ENCODE results near the gene MBD3L4.

MBD3L4 gene

GRCh38 chr19:7004313-7004931 lies 35.6 kb downstream of the MBD3L4 start:
- 84 to 85% methylated on average over 7 to 12 of the region's 18 CpGs for whole genome bisulfite sequencing, 2 experiments (ENCODE audit: insufficient coverage in 2 of 2)
- no peak overlapping the region for H3K4me3 ChIP-seq (ENCODE audit: extremely low read depth, insufficient read depth, low read length, poor library complexity, severe bottlenecking)
- H3K36me3 ChIP-seq (ENCODE audit: control insufficient read depth, insufficient read depth, low read length), result no peaks in the 10 kb centered on the region
- no peak overlapping the region for H3K27ac ChIP-seq (ENCODE audit: low read depth, low read length, severe bottlenecking)
- no peaks in the 10 kb centered on the region for H3K4me1 ChIP-seq (ENCODE audit: control insufficient read depth, insufficient read depth, low read length, poor library complexity, severe bottlenecking)
- peaks cover 42% of the 10 kb centered on the region for H3K9me3 ChIP-seq (ENCODE audit: control insufficient read depth, low read length)

GRCh38 chr19:7000816-7001215 lies 39.2 kb downstream of the MBD3L4 start:
- H3K36me3 ChIP-seq (ENCODE audit: control insufficient read depth, insufficient read depth, low read length), result no peaks in the 10 kb centered on the region
- peaks cover 65% of the 10 kb centered on the region for H3K9me3 ChIP-seq (ENCODE audit: control insufficient read depth, low read length)
- 54 to 55% methylated on average over 1 of the region's 1 CpG for WGBS, 2 experiments (ENCODE audit: insufficient coverage in 2 of 2)
- H3K4me1 ChIP-seq (ENCODE audit: control insufficient read depth, insufficient read depth, low read length, poor library complexity, severe bottlenecking), result no peaks in the 10 kb centered on the region
- H3K4me3 ChIP-seq (ENCODE audit: extremely low read depth, insufficient read depth, low read length, poor library complexity, severe bottlenecking), result no peak overlapping the region
- H3K27ac ChIP-seq (ENCODE audit: low read depth, low read length, severe bottlenecking), result no peak overlapping the region

GRCh38 chr19:7000333-7000732 lies 39.6 kb downstream of the MBD3L4 start:
- Histone ChIP-seq H3K27ac (ENCODE audit: low read depth, low read length, severe bottlenecking) (no peak overlapping the region), H3K36me3 (ENCODE audit: control insufficient read depth, insufficient read depth, low read length) (no peaks in the 10 kb centered on the region), H3K9me3 (ENCODE audit: control insufficient read depth, low read length) (peaks cover 69% of the 10 kb centered on the region), H3K4me3 (ENCODE audit: extremely low read depth, insufficient read depth, low read length, poor library complexity, severe bottlenecking) (no peak overlapping the region), H3K4me1 (ENCODE audit: control insufficient read depth, insufficient read depth, low read length, poor library complexity, severe bottlenecking) (no peaks in the 10 kb centered on the region)
- WGBS, 2 experiments (ENCODE audit: insufficient coverage in 2 of 2), result 29 to 63% methylated on average over 1 of the region's 3 CpGs

- no peak overlapping the region for H3K27ac ChIP-seq (ENCODE audit: low read depth, low read length, severe bottlenecking)
- no peaks in the 10 kb centered on the region for H3K36me3 ChIP-seq (ENCODE audit: control insufficient read depth, insufficient read depth, low read length)
- no peak overlapping the region for H3K4me3 ChIP-seq (ENCODE audit: extremely low read depth, insufficient read depth, low read length, poor library complexity, severe bottlenecking)
- peaks cover 69% of the 10 kb centered on the region for H3K9me3 ChIP-seq (ENCODE audit: control insufficient read depth, low read length)
- WGBS, 2 experiments (ENCODE audit: insufficient coverage in 2 of 2), result 48 to 61% methylated on average over 4 to 7 of the region's 7 CpGs
- H3K4me1 ChIP-seq (ENCODE audit: control insufficient read depth, insufficient read depth, low read length, poor library complexity, severe bottlenecking), result no peaks in the 10 kb centered on the region
Observed at GRCh38 chr19:6999933-7000332, 40.0 kb downstream of the MBD3L4 start.

GRCh38 chr19:6997679-6998445 lies 42.1 kb downstream of the MBD3L4 start:
- Histone ChIP-seq H3K36me3 (ENCODE audit: control insufficient read depth, insufficient read depth, low read length) (no peaks in the 10 kb centered on the region), H3K27ac (ENCODE audit: low read depth, low read length, severe bottlenecking) (no peak overlapping the region), H3K4me1 (ENCODE audit: control insufficient read depth, insufficient read depth, low read length, poor library complexity, severe bottlenecking) (no peaks in the 10 kb centered on the region), H3K9me3 (ENCODE audit: control insufficient read depth, low read length) (peaks cover 72% of the 10 kb centered on the region), H3K4me3 (ENCODE audit: extremely low read depth, insufficient read depth, low read length, poor library complexity, severe bottlenecking) (no peak overlapping the region)
- WGBS, 2 experiments (ENCODE audit: insufficient coverage in 2 of 2), result 67 to 81% methylated on average over 5 to 12 of the region's 15 CpGs

- Histone ChIP-seq H3K27ac (ENCODE audit: low read depth, low read length, severe bottlenecking) (no peak overlapping the region), H3K9me3 (ENCODE audit: control insufficient read depth, low read length) (peaks cover 70% of the 10 kb centered on the region), H3K4me3 (ENCODE audit: extremely low read depth, insufficient read depth, low read length, poor library complexity, severe bottlenecking) (no peak overlapping the region), H3K4me1 (ENCODE audit: control insufficient read depth, insufficient read depth, low read length, poor library complexity, severe bottlenecking) (no peaks in the 10 kb centered on the region), H3K36me3 (ENCODE audit: control insufficient read depth, insufficient read depth, low read length) (no peaks in the 10 kb centered on the region)
- WGBS, 2 experiments (ENCODE audit: insufficient coverage in 2 of 2), result 50 to 63% methylated on average over 1 to 2 of the region's 4 CpGs
Observed at GRCh38 chr19:6996810-6997209, 43.2 kb downstream of the MBD3L4 start.

GRCh38 chr19:6995054-6995453 lies 44.9 kb downstream of the MBD3L4 start:
- H3K4me3 ChIP-seq (ENCODE audit: extremely low read depth, insufficient read depth, low read length, poor library complexity, severe bottlenecking), result no peak overlapping the region
- H3K9me3 ChIP-seq (ENCODE audit: control insufficient read depth, low read length), result peaks cover 63% of the 10 kb centered on the region

GRCh38 chr19:6988257-6988656 lies 51.7 kb downstream of the MBD3L4 start:
- WGBS, 2 experiments (ENCODE audit: insufficient coverage in 2 of 2), result 63 to 87% methylated on average over 2 of the region's 3 CpGs
- Histone ChIP-seq H3K9me3 (ENCODE audit: control insufficient read depth, low read length) (peaks cover 48% of the 10 kb centered on the region), H3K36me3 (ENCODE audit: control insufficient read depth, insufficient read depth, low read length) (no peaks in the 10 kb centered on the region), H3K27ac (ENCODE audit: low read depth, low read length, severe bottlenecking) (no peak overlapping the region), H3K4me1 (ENCODE audit: control insufficient read depth, insufficient read depth, low read length, poor library complexity, severe bottlenecking) (no peaks in the 10 kb centered on the region), H3K4me3 (ENCODE audit: extremely low read depth, insufficient read depth, low read length, poor library complexity, severe bottlenecking) (no peak overlapping the region)

More at GRCh38 chr19:6995054-6995453, 44.9 kb downstream of the MBD3L4 start:
- H3K36me3 ChIP-seq (ENCODE audit: control insufficient read depth, insufficient read depth, low read length), result no peaks in the 10 kb centered on the region
- no peak overlapping the region for H3K27ac ChIP-seq (ENCODE audit: low read depth, low read length, severe bottlenecking)
- no peaks in the 10 kb centered on the region for H3K4me1 ChIP-seq (ENCODE audit: control insufficient read depth, insufficient read depth, low read length, poor library complexity, severe bottlenecking)
- 13 to 36% methylated on average over 1 of the region's 1 CpG for WGBS, 2 experiments (ENCODE audit: insufficient coverage in 2 of 2)

GRCh38 chr19:6987850-6988249 lies 52.1 kb downstream of the MBD3L4 start:
- no peak overlapping the region for H3K27ac ChIP-seq (ENCODE audit: low read depth, low read length, severe bottlenecking)
- H3K4me1 ChIP-seq (ENCODE audit: control insufficient read depth, insufficient read depth, low read length, poor library complexity, severe bottlenecking), result no peaks in the 10 kb centered on the region
- H3K36me3 ChIP-seq (ENCODE audit: control insufficient read depth, insufficient read depth, low read length), result no peaks in the 10 kb centered on the region
- WGBS, 2 experiments (ENCODE audit: insufficient coverage in 2 of 2), result 31 to 60% methylated on average over 1 to 3 of the region's 4 CpGs
- peaks cover 50% of the 10 kb centered on the region for H3K9me3 ChIP-seq (ENCODE audit: control insufficient read depth, low read length)
- H3K4me3 ChIP-seq (ENCODE audit: extremely low read depth, insufficient read depth, low read length, poor library complexity, severe bottlenecking), result no peak overlapping the region

All from mesodermal cell (in vitro differentiated cells).